HUES48 (cell line): ENCODE data around the gene CLEC16A.

Source experiments
- H3K27ac ChIP-seq: one replicate; pipeline ENCODE4 v1.7.0; 2013; ENCODE audit warnings: low read depth, low read length, inconsistent platforms
- H3K27me3 ChIP-seq: 2 replicates; pipeline ENCODE4 v1.6.1; 2013; ENCODE audit warnings: mild to moderate bottlenecking, low read length; ENCODE audit not compliant: control insufficient read depth, insufficient read depth
- H3K36me3 ChIP-seq: 2 replicates; pipeline ENCODE4 v1.6.1; 2013; ENCODE audit warnings: low read length; ENCODE audit not compliant: control insufficient read depth, insufficient read depth
- H3K4me1 ChIP-seq: 2 replicates; pipeline ENCODE4 v1.6.1; 2013; ENCODE audit warnings: mild to moderate bottlenecking, low read length; ENCODE audit not compliant: control insufficient read depth, insufficient read depth
- H3K4me3 ChIP-seq: 2 replicates; pipeline ENCODE4 v1.5.1; 2013; ENCODE audit warnings: mild to moderate bottlenecking, low read depth, low read length
- H3K9ac ChIP-seq: 2 replicates; pipeline ENCODE4 v1.6.1; 2013; ENCODE audit warnings: mild to moderate bottlenecking, low read depth, low read length, moderate library complexity
- H3K9me3 ChIP-seq: 2 replicates; pipeline ENCODE4 v1.6.1; 2013; ENCODE audit warnings: low read length; ENCODE audit not compliant: control insufficient read depth, insufficient read depth

CLEC16A gene

GRCh38 chr16:11181242-11181898 is 237.0 kb downstream of the CLEC16A start:
- H3K27ac ChIP-seq, result no peak overlapping the region
- no peak overlapping the region for H3K4me3 ChIP-seq
- peaks cover 19% of the 10 kb centered on the region for H3K4me1 ChIP-seq
- H3K9me3 ChIP-seq, result no peaks in the 10 kb centered on the region
- no peaks in the 10 kb centered on the region for H3K27me3 ChIP-seq
- H3K9ac ChIP-seq, result no peak overlapping the region
- H3K36me3 ChIP-seq, result no peaks in the 10 kb centered on the region

GRCh38 chr16:11181899-11182279 is 237.5 kb downstream of the CLEC16A start:
- no peak overlapping the region for H3K27ac ChIP-seq
- no peaks in the 10 kb centered on the region for H3K27me3 ChIP-seq
- no peak overlapping the region for H3K4me3 ChIP-seq
- H3K9ac ChIP-seq, result no peak overlapping the region
- no peaks in the 10 kb centered on the region for H3K9me3 ChIP-seq
- no peaks in the 10 kb centered on the region for H3K36me3 ChIP-seq
- peaks cover 19% of the 10 kb centered on the region for H3K4me1 ChIP-seq

GRCh38 chr16:11182411-11182810 is 238.0 kb downstream of the CLEC16A start:
- peaks cover 19% of the 10 kb centered on the region for H3K4me1 ChIP-seq
- H3K9ac ChIP-seq, result no peak overlapping the region
- H3K4me3 ChIP-seq, result no peak overlapping the region
- no peaks in the 10 kb centered on the region for H3K27me3 ChIP-seq
- no peaks in the 10 kb centered on the region for H3K36me3 ChIP-seq
- no peak overlapping the region for H3K27ac ChIP-seq
- no peaks in the 10 kb centered on the region for H3K9me3 ChIP-seq

GRCh38 chr16:11183035-11183812 is 238.9 kb downstream of the CLEC16A start:
- Histone ChIP-seq H3K27ac (no peak overlapping the region), H3K4me3 (no peak overlapping the region), H3K9me3 (no peaks in the 10 kb centered on the region), H3K4me1 (peaks cover 19% of the 10 kb centered on the region), H3K36me3 (no peaks in the 10 kb centered on the region), H3K27me3 (no peaks in the 10 kb centered on the region), H3K9ac (no peak overlapping the region)

- no peaks in the 10 kb centered on the region for H3K27me3 ChIP-seq
- no peaks in the 10 kb centered on the region for H3K36me3 ChIP-seq
- no peaks in the 10 kb centered on the region for H3K9me3 ChIP-seq
- no peak overlapping the region for H3K27ac ChIP-seq
- H3K4me1 ChIP-seq, result peaks cover 19% of the 10 kb centered on the region
- H3K9ac ChIP-seq, result no peak overlapping the region
- H3K4me3 ChIP-seq, result no peak overlapping the region
Measured at GRCh38 chr16:11183951-11184350, 239.6 kb downstream of the CLEC16A start.

- Histone ChIP-seq H3K4me1 (peaks cover 9% of the 10 kb centered on the region), H3K9ac (no peak overlapping the region), H3K27me3 (no peaks in the 10 kb centered on the region), H3K9me3 (no peaks in the 10 kb centered on the region), H3K4me3 (no peak overlapping the region), H3K27ac (no peak overlapping the region), H3K36me3 (no peaks in the 10 kb centered on the region)
Measured at GRCh38 chr16:11187522-11188023, 243.2 kb downstream of the CLEC16A start.

- H3K36me3 ChIP-seq, result no peaks in the 10 kb centered on the region
- H3K9ac ChIP-seq, result no peak overlapping the region
- H3K9me3 ChIP-seq, result no peaks in the 10 kb centered on the region
- H3K4me1 ChIP-seq, result no peaks in the 10 kb centered on the region
- no peak overlapping the region for H3K27ac ChIP-seq
- H3K27me3 ChIP-seq, result no peaks in the 10 kb centered on the region
- no peak overlapping the region for H3K4me3 ChIP-seq
Measured at GRCh38 chr16:11188801-11189740, 244.7 kb downstream of the CLEC16A start.

- H3K4me3 ChIP-seq, result no peak overlapping the region
- H3K36me3 ChIP-seq, result no peaks in the 10 kb centered on the region
- no peaks in the 10 kb centered on the region for H3K27me3 ChIP-seq
- H3K4me1 ChIP-seq, result no peaks in the 10 kb centered on the region
- H3K9ac ChIP-seq, result no peak overlapping the region
- H3K9me3 ChIP-seq, result no peaks in the 10 kb centered on the region
- H3K27ac ChIP-seq, result no peak overlapping the region
Measured at GRCh38 chr16:11190588-11191560, 246.5 kb downstream of the CLEC16A start.

- Histone ChIP-seq H3K4me3 (no peak overlapping the region), H3K9ac (no peak overlapping the region), H3K9me3 (no peaks in the 10 kb centered on the region), H3K36me3 (no peaks in the 10 kb centered on the region), H3K4me1 (no peaks in the 10 kb centered on the region), H3K27me3 (no peaks in the 10 kb centered on the region), H3K27ac (no peak overlapping the region)
Measured at GRCh38 chr16:11191665-11192064, 247.3 kb downstream of the CLEC16A start.

GRCh38 chr16:11193494-11193893 is 249.1 kb downstream of the CLEC16A start:
- H3K9me3 ChIP-seq, result no peaks in the 10 kb centered on the region
- no peaks in the 10 kb centered on the region for H3K27me3 ChIP-seq
- H3K27ac ChIP-seq, result no peak overlapping the region
- no peaks in the 10 kb centered on the region for H3K4me1 ChIP-seq
- H3K9ac ChIP-seq, result no peak overlapping the region
- no peak overlapping the region for H3K4me3 ChIP-seq
- no peaks in the 10 kb centered on the region for H3K36me3 ChIP-seq
